MM.1S (cell line): ENCODE data around the gene CIB4.

Experiments used
- EZH2 ChIP-seq: fragments of 300-600 bp; sonication (generic); optimal IDR thresholded peaks from 2 replicates; pipeline ENCODE3; 2017; ENCODE audit warnings: low read depth, mild to moderate bottlenecking, antibody characterized with exemption, low read length, mixed read lengths
- EZH2phosphoT487 ChIP-seq: fragments of 300-600 bp; sonication (generic); IDR thresholded peaks from 2 replicates; pipeline ENCODE4 v1.6.1; 2018; ENCODE audit warnings: antibody characterized with exemption, low read length
- TF ChIP-seq, protein P1 (sequence below): fragments of 300-600 bp; sonication (generic); IDR thresholded peaks from 2 replicates; pipeline ENCODE4 v1.5.1; 2016; ENCODE audit warnings: antibody characterized with exemption, low read length, mixed read lengths

DNA sequence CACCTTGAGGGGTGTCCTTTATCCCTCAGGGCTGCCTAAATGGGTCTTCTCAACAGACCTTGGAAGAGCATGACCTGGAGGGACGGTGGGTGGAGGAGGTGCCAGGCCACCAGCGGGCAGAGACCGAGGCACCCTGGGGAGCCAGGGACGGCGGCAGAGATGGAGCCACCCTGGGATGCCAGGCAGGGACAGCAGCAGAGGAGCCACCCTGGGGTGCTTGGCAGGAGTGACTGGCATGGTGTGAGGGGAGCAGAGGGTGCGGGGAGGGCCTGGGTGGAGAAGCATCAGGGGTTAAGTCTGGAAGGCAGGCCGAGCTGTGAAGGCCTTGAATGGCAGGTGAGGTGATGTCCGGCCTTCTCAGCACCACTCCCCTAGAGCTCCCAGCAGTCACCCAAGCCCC is 56.1 kb downstream of the CIB4 start:
- TF ChIP-seq, protein P1, sequence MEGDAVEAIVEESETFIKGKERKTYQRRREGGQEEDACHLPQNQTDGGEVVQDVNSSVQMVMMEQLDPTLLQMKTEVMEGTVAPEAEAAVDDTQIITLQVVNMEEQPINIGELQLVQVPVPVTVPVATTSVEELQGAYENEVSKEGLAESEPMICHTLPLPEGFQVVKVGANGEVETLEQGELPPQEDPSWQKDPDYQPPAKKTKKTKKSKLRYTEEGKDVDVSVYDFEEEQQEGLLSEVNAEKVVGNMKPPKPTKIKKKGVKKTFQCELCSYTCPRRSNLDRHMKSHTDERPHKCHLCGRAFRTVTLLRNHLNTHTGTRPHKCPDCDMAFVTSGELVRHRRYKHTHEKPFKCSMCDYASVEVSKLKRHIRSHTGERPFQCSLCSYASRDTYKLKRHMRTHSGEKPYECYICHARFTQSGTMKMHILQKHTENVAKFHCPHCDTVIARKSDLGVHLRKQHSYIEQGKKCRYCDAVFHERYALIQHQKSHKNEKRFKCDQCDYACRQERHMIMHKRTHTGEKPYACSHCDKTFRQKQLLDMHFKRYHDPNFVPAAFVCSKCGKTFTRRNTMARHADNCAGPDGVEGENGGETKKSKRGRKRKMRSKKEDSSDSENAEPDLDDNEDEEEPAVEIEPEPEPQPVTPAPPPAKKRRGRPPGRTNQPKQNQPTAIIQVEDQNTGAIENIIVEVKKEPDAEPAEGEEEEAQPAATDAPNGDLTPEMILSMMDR, result no peak
- TF ChIP-seq EZH2phosphoT487 (no peak), EZH2 (no peak)
